Hematopoietic multipotent progenitor cell treated with erythropoietin and hydrocortisone succinate and interleukin-3 and kit ligand, for 17 days (in vitro differentiated cells): Measurements from ENCODE around the gene RNF144A.

Experiments
- DNase-seq: peaks from one replicate; pipeline ENCODE4 v3.0.0-alpha.2; 2015; ENCODE audit warnings: low spot score

Gene RNF144A

DNA sequence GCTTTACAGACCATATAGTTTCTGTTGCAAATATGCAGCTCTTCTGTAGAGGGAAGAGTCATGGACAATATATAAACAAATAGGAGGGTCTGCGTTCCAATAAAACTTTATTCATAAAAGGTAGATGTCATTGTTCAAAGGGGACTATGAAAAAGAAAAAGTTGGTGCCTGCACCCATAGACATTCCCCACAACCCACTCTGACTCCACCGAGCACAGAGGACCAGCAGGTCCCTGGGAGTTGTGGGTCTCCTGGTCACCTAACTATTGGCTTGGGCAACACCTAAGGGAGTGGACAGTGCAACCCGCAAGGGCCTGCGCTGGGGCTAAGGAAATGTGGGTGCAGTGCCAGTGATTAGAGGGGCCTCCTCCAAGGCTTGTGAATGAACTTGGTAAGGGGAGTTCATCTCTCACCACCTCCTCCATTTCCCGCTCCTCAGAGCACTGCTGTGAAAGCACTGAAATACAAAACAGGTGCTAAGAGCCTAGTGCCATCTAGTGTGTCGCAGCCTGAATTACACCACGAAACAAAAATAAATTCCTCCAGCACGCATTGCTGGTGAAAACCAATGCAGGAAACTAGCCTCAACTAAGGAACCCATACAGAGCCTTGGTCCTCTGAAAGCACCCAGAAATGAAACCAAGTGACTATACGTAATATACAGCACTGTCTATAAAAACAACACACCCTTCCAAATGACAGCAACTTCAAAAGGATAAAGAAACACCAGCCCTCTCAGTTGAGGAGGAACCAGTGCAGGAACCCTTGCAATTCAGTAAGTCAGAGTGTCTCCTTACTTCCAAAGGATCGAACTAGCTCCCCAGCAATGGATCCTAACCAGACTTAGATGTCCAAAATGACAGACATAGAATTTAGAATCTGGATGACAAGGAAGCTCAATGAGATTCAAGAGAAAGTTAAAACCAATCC, 166.6 kb downstream of the RNF144A start:
- DNase-seq = peak; percentile 14

GRCh38 chr2:7084601-7085000, 167.4 kb downstream of the RNF144A start:
- no peak for DNase-seq

DNA sequence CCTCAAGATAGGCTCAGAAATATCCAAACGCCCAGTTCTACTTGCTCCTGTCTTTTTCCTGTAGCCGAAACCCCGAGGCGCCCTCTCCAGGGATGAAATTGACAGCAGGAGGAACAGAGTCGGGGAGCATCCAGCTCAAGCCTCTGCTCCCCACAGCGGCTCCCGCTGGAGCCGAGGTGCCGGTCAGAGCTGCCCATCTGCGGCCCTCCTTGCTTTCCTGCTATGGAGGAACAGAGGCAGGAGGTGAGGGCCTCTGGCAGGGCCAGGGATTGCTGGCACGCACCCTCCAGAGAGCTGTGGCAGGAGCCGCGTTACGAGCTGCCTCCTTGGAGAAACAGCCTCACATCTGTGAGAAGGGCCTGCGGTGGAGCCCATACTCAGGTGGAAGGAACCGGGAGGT, 172.1 kb downstream of the RNF144A start:
- no peak for DNase-seq

DNA sequence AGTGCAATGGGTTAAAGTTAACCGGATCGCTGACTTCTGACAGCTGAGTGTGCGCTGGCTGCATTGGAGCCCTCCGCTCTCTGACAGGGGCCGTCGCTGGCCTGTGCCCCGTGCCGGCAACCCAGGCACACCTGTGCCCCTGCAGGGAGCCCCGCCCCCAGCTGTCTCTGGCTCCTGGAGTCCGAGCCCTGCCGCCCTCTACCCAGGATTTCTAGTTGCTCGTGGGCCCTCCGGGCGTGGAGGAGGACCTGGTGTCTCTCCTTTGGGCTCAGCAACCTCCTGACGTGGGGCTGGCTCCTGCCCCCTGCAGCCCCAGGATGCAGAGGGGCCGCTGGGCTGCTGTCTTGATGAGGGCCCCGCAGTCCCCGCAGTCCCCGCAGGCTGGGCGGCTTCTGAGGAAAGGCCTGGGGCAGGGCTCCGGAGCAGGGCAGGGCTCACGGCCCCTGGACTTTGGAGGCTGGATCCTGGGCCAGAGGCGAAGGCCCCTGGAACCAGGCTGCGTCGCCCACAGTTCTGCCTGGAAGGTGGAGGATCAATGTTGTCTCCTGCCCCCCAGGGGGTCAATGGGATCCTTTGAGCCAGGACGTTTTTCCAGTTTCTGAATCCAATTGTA, 172.8 kb downstream of the RNF144A start:
- no peak for DNase-seq

DNA sequence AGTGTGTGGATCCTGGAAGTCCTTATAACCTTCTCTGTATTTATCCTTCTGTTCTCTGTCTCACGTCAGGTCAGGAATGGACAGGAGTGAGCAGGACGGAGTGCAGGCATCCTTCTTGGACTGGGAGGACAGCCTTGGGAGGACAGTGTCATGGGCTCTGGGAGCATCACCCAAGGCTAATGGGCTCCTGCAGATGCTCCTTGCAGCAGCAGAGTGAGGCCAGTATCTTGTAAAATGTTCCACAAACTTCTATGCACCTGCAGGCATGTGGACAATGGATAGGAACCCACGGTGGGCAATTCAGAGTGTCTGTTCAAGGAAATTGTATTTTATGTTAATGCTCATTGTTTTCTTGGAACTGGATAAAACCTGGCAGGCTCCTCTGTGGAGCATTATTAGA, 176.2 kb downstream of the RNF144A start:
- DNase-seq = no peak
